VCaP (cell line): Measurements from ENCODE around the gene TCL1B.

Experiments used
- H3K27ac ChIP-seq: fragments of 450-650 bp; 2 replicates; pipeline ENCODE4 v1.5.1; 2017
- TF ChIP-seq, protein P1 (sequence below): fragments of 450-650 bp; conservative IDR thresholded peaks from 2 replicates; pipeline ENCODE4 v1.5.1; 2017; ENCODE audit warnings: mild to moderate bottlenecking, moderate library complexity

Gene TCL1B

DNA sequence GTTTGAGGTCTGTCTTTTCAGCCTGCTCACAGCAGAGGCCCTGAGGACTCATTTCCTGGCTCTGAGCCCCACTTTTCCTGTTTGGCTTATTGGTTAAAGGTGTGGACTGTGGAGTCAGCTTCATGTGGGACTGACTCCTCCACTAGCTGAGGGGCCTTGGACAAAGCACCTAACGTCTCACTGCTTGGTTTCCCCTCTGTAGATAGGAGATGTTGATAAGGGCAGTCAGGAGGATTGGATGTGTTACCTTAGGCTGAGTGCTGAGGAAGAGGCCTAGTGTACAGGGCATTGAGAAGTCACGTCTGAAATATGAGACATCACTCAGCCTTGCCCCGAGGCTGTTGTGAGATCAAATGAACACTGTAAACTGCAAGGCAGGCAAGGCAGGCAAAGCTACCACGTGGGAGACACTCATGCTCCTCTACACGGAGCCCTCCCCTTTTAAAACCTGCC is 54.8 kb downstream of the TCL1B start:
- H3K27ac ChIP-seq = peak overlapping the region; percentile 71
- TF ChIP-seq, protein P1, sequence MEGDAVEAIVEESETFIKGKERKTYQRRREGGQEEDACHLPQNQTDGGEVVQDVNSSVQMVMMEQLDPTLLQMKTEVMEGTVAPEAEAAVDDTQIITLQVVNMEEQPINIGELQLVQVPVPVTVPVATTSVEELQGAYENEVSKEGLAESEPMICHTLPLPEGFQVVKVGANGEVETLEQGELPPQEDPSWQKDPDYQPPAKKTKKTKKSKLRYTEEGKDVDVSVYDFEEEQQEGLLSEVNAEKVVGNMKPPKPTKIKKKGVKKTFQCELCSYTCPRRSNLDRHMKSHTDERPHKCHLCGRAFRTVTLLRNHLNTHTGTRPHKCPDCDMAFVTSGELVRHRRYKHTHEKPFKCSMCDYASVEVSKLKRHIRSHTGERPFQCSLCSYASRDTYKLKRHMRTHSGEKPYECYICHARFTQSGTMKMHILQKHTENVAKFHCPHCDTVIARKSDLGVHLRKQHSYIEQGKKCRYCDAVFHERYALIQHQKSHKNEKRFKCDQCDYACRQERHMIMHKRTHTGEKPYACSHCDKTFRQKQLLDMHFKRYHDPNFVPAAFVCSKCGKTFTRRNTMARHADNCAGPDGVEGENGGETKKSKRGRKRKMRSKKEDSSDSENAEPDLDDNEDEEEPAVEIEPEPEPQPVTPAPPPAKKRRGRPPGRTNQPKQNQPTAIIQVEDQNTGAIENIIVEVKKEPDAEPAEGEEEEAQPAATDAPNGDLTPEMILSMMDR = no peak

- TF ChIP-seq, protein P1 = no peak
- peak overlapping the region; percentile 71 for H3K27ac ChIP-seq
Measured at GRCh38 chr14:95741781-95742180, 55.6 kb downstream of the TCL1B start.
